ENCODE data around the gene BARD1. TPM values are rescaled to one million over a fixed set of nuclear protein-coding genes. Genes with fewer than 3 reads are reported as not detected.
A peak's percentile ranks its signal among the peaks of the same experiment; 100 is the strongest.
"Not testable (repeated sequence)": the region's sequence is repeated elsewhere in the genome, so short reads cannot be mapped to it uniquely, and the experiment has no call there.

Gene BARD1
- total and polyA plus RNA-seq, 8 donors = 1.4 to 6.5 (median 4.4) TPM

DNA sequence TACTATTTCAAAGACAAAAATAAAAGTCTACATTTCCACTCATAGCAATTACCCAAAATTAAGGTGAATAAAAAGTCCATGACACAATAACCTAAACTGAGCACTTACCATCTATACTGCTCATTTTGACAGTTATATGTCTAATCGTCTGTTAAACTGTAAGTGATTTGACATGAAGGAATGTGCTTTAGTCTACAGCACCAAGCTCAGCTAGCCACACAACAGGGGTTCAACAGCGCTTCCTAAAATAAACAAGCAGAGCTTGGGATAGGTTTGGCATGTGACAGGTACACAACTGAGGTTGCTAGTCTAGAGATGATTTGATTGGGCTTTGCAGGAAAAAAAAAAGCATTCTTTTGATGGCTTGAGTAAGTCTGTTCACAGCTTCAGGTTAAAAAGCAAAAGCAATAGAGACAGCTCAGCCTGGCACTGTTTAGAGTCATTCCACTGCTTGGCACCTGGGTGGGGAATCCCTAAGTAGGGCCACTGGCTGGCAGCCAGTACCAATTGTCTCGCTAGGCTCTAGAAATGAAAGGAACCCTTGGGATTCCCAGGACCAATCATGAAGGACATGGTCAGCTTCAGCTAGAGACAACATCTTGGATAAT is 78.6 kb downstream of the BARD1 start:
- H3K9me3 ChIP-seq = no peaks in the 10 kb centered on the region
- DNase-seq = peak in 1 of 6 donors; percentile 19
- ATAC-seq = peak in 2 of 4 donors; percentile 25 to 43
- no peak overlapping the region for H3K27ac ChIP-seq
- intact Hi-C loops (cut with DNase I) = no loop called here
- 79 to 82% methylated on average over 3 of the region's 3 CpGs for WGBS, 2 donors
- TF ChIP-seq, protein P1, sequence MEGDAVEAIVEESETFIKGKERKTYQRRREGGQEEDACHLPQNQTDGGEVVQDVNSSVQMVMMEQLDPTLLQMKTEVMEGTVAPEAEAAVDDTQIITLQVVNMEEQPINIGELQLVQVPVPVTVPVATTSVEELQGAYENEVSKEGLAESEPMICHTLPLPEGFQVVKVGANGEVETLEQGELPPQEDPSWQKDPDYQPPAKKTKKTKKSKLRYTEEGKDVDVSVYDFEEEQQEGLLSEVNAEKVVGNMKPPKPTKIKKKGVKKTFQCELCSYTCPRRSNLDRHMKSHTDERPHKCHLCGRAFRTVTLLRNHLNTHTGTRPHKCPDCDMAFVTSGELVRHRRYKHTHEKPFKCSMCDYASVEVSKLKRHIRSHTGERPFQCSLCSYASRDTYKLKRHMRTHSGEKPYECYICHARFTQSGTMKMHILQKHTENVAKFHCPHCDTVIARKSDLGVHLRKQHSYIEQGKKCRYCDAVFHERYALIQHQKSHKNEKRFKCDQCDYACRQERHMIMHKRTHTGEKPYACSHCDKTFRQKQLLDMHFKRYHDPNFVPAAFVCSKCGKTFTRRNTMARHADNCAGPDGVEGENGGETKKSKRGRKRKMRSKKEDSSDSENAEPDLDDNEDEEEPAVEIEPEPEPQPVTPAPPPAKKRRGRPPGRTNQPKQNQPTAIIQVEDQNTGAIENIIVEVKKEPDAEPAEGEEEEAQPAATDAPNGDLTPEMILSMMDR (IDR thresholded peaks at IDR 0.05) = no peak
- peaks cover 0 to 3% (median 0%) of the 10 kb centered on the region in 3 donors for H3K36me3 ChIP-seq
- H3K4me1 ChIP-seq = no peaks in the 10 kb centered on the region
- no peak for FAIRE-seq
- no peak overlapping the region for H3K4me3 ChIP-seq
- H3K27me3 ChIP-seq = no peaks in the 10 kb centered on the region

DNA sequence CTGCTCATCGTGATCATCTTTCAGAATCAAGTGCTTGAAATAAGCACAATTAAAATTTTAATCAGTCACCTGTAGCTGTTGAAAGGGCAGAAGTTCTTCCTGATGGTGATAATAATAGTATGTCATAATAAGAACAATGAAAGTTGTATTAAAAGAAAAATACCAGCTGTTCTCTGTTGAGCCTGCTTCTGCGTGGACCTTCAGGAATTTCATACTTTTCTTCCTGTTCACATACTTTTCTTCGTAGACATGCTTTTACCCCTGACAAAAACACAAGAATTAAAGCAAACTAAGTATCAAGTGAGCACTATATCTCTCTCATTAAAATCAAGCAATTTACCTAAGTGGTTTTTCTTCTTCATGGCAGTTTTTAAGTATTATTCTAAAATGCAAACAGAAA is 79.2 kb downstream of the BARD1 start:
- Histone ChIP-seq H3K27me3 (no peaks in the 10 kb centered on the region), H3K4me1 (no peaks in the 10 kb centered on the region), H3K9me3 (no peaks in the 10 kb centered on the region), H3K36me3 (peaks cover 0 to 3% (median 0%) of the 10 kb centered on the region in 3 donors), H3K27ac (no peak overlapping the region), H3K4me3 (no peak overlapping the region)
- ATAC-seq (no peak), FAIRE-seq (no peak), DNase-seq (no peak)
- intact Hi-C loops (cut with DNase I) = no loop called here
- TF ChIP-seq, protein P1 (IDR thresholded peaks at IDR 0.05) = no peak
- WGBS, 2 donors = 83 to 86% methylated on average over 3 of the region's 3 CpGs

DNA sequence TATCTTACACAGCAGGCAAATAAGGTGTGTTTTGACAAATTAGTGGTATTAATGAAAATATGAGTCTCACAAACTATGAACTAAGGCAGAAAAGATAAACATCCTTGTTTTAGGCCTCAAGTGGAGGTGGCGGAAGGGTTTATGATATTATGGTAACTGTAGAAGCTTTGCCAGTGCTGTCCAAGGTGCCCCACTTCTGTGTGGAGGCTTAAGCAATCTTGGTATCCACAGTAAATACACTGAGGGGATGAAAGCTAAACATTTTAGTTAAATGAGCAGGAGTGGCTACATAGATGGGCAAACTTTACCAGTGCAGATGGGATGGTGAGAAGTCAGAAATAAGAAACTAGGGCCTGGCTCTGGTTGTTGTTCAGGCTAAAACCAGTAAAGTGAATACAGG is 84.7 kb downstream of the BARD1 start:
- H3K36me3 ChIP-seq = peaks cover 0 to 3% (median 0%) of the 10 kb centered on the region in 3 donors
- FAIRE-seq (no peak), ATAC-seq (no peak), DNase-seq (no peak)
- H3K9me3 ChIP-seq = no peaks in the 10 kb centered on the region
- H3K4me3 ChIP-seq = no peak overlapping the region
- intact Hi-C loops (cut with DNase I) = no loop called here
- no peaks in the 10 kb centered on the region for H3K4me1 ChIP-seq
- WGBS, 2 donors = 94 to 100% methylated on average over 1 of the region's 1 CpG
- H3K27ac ChIP-seq = no peak overlapping the region
- no peaks in the 10 kb centered on the region for H3K27me3 ChIP-seq
- TF ChIP-seq, protein P1 (IDR thresholded peaks at IDR 0.05) = no peak

DNA sequence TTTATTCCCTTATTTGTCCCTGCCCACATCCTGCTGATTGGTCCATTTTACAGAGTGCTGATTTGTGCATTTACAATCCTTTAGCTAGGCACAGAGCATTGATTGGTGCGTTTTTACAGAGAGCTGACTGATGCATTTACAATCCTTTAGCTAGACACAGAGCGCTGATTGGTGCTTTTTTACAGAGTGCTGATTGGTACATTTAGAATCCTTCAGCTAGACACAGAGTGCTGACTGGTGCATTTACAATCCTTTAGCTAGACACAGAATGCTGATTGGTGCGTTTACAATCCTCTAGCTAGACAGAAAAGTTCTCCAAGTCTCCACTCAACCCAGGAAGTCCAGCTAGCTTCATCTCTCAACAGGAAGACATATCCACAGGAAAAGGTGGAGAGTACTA is 91.6 kb downstream of the BARD1 start:
- H3K27ac ChIP-seq; H3K36me3 ChIP-seq; ATAC-seq; H3K4me3 ChIP-seq; H3K27me3 ChIP-seq; DNase-seq; FAIRE-seq; H3K9me3 ChIP-seq; H3K4me1 ChIP-seq; intact Hi-C loops (cut with DNase I): not testable (repeated sequence)
- WGBS, 2 donors = 97 to 99% methylated on average over 3 of the region's 3 CpGs

DNA sequence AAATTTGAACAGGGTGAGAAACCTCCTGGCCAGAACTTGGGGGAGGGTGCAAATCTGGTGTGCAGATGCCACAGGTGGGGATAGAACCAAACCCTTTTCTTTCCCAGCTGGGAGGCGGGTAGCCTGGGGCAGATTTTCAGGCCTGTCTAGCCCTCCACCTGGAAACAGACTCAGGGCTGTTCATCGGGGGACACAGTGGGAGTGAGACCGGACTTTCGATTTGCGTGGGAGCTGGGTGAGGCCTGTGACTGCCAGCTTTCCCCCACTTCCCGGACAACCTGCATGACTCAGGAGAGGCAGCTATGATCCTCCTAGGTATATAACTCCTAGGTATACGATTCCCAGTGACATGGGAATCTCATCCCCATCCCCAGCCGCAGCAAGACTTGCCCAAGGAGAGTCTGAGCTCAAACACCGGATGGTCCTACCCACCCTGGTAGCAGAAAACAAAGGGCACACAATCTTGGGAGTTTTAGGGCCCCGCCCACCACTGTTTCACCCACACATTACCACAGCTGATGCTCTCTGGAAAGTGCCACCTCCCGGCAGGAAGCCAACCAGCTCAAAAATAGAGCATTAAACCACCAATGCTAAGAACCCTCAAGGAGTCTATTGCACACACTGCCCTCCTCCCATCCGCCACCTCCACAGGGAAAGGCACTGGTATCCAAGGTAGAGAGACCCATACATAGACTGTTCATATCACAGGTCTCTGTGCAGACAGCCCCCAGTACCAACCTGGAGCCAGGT is 92.5 kb downstream of the BARD1 start:
- WGBS, 2 donors = 96% methylated on average over 12 of the region's 12 CpGs
- no peaks in the 10 kb centered on the region for H3K36me3 ChIP-seq
- DNase-seq (peak in 1 of 6 donors; percentile 35), FAIRE-seq (no peak), ATAC-seq (no peak)
- H3K4me3 ChIP-seq = no peak overlapping the region
- TF ChIP-seq, protein P1 (IDR thresholded peaks at IDR 0.05) = no peak
- H3K27ac ChIP-seq = no peak overlapping the region
- intact Hi-C loops (cut with DNase I) = no loop called here
- no peaks in the 10 kb centered on the region for H3K27me3 ChIP-seq
- H3K4me1 ChIP-seq = peaks cover 0 to 8% (median 0%) of the 10 kb centered on the region in 3 donors
- no peaks in the 10 kb centered on the region for H3K9me3 ChIP-seq

All from pancreas (tissue), 10 donors.